SIG-M5 treated with dmso at 0.1 percent for 504 hours (cell line): ENCODE measurements around the gene LMCD1.
"Not testable (repeated sequence)": the region's sequence is repeated elsewhere in the genome, so short reads cannot be mapped to it uniquely, and the experiment has no call there.

Experiments used
- DNase-seq: peaks from one replicate; lab custom pipeline; 2025; ENCODE audit not compliant: unreplicated experiment; lab: John Stamatoyannopoulos, UW

Gene LMCD1

DNA sequence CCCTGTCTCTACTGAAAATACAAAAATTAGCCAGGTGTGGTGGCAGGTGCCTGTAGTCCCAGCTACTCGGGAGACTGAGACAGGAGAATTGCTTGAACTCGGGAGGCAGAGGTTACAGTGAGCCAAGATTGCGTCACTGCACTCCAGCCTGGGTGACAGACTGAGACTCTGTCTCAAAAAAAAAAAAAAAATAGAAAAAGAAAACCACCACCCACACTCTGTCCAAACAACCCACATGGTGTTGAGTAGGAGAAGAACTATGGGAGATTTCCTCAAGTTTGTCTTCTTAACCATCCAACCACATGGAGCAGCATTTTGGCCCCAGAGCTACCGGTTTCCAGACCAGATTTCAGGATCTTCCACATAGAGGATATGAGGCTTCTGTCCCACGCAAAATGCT is 78.8 kb downstream of the LMCD1 start:
- not testable (repeated sequence) for DNase-seq

DNA sequence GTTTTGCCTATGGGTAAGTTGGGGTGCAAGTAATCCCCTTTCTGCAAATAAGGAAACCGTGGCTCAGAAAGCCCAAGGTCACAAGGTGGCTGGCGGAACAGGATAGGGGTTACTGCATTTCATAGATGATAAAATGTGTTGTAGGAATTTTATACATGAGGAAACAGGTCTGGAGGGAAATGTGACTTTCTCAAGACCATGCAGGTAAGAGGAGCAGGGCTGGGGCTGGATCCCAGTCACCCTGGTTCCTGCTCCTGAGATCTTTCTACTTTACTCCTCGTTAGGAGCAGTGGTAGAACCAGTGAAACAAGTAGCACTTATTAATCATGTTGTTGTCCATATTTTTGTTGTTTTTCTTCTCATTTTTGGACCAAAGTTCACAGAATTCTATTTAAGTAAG is 79.8 kb downstream of the LMCD1 start:
- DNase-seq = no peak

DNA sequence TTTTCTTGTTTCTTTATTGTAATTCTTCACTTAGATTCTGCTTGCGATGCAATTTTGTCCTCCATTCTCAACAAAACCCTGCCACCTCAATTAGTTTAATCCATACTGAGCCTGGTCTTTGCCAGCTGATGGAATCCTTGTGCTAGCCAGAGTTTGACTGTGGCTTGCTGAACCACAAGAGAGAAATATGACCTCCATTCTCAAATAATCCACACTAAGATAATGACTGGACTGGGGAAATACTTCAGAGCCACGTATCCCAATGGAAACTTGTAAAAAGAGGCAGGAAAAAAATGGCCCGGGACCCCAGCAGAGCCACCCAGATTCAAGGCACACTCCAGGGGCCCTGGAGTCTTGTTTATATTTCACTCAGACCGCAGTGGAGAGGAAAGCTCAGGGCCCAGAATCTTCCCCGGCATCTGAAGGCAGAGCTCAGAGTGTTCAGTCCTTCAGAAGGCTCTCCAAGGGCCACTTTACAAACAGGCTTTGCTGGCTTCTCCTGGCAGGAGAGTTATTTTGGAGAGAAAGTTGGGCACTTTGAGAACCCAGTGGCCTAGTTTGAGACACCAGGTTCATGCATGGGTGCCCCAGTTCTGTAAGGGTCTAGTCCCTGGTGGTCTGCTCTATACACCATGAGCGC is 80.3 kb downstream of the LMCD1 start:
- no peak for DNase-seq

DNA sequence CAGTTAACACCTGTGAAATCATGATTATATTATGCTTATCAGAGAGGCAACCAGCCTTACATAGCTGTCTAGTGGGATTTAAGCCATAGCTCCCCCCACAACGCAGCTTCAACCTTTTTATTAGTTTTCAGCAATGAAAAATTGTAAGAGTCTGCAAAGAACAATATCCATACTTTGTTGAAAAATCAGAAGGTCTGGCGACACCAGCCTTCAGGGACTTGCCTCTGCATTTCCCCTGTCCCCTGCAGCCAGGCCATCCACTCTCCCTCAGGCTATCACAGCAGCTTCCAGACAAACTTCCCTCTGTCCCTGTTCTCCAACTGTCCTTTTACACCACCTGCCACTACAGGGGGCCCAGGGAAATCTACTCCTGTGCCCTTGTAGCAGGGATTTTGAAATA is 83.0 kb downstream of the LMCD1 start:
- DNase-seq = no peak

DNA sequence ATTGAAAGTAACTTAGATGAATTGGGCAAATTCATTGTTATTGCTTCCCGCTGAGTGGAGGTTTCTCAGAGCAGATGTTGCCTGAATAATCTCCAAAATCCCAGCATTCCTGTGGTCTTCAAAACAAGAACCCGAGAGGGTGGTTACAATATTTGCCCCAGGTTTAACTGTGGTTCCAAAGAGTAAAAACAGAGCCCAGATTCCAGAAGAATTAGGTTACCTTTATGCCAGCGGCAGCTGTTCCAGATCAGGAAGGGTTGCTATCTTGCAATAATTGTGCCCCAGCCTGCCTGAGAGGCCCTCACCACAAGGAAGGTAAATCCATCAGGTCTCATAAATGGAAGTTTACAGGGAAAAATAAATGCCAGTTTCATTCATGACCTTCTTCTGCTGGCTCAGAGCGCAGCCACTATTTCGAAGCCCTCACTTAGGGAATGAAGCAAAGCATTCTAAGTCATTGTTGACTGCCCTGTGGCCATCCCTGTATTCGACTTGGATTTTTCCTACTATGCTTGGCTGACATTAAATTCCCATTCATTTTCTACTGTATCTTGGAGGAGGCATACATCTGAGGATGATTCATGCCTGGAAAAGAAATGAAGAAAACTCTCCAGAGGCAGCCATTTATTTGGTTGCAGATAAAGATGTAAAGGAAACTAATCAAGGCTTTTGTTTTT is 88.4 kb downstream of the LMCD1 start:
- DNase-seq = no peak

GRCh38 chr3:8593021-8593827 is 91.6 kb downstream of the LMCD1 start:
- DNase-seq = no peak

GRCh38 chr3:8595252-8595651 is 93.6 kb downstream of the LMCD1 start:
- DNase-seq = no peak

DNA sequence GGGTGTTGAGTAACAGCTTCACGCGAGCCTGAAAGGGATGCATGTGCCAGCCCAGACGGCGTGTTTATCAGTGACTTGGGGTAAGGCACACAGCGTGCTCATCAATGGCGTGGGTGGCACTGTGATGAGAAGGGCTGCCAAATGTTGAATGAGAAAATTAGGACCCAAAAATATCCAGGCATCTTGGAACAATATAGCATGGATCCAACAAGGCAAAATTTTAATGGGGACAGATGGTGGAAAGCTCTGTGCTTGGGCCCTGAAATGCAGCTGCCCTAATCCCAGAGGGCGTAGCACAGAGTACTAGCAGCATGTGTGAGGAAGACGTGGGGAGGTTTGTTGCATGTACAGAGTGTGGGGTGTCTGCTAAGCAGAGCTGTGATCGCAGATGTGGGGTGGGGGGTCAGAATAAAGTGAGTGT is 94.1 kb downstream of the LMCD1 start:
- no peak for DNase-seq

DNA sequence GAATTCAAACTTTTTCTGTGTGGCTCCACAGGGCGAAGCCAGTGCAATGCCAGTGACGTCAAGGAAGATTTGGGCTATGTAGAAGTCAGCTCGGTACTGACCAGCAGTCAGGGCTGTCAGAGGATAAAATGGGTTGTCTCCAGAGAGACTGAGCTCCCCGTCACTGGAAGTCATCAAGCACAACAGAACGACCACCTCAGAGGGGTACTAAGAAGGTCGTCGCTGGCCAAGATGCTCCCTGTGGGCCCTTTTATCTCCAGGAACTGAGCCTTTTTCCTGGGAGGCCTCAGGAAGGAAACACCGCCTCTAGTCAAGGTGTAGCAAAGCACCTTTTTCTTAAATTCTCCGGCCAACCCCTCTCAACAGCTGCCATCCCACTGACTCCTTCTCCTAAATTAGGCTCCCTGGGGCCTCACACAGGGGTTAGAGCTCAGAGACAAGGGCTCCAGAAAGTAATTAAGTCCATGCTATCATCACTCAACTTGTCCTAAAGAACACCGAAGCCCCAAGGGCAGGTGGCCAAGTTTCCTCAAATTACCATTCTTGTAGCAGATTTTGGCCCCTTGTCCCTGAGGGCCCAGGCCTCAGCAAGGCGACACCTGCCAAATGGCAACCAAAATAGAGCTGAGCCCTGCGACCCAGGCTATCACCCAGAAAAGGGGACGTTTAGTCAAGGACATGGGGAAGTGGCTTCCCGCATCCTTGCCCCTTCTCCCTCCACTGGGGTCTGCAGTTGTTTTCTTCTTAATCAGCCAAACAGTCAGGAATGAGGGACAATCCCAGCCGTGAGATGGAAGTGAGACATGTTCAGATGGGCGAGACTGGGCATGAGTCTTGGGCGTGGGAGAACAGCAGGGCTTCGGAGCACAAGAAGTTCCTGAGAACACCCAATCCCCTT is 94.9 kb downstream of the LMCD1 start:
- no peak for DNase-seq

DNA sequence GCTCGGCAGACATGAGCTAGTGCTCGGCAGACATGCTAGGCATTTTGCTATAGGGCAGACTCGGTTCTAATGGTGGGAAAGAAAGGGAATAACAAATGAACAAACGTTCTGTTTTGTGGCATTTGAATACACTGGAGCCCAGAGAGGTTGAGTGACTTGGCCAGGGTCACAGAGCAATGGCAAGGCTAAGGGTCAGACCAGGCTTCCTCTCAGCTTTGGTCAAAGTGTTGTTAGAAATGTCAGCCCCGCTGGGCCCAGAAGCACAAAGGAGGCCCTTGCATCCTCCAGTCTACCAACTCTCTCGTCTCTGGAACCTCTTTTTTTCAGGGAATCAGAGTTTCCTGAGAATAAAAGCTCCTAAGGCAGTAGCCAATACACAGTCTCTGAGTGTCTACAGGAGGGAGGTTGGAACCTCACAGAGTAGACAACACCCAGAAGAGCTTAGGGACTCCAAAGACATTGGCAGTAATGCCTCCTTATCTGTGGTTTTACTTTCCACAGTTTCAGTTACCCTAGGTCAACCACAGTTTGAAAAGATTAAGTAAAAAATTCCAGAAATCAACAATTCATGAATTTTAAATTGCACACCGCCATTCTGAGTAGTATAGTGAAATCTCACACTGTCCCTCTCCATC is 95.7 kb downstream of the LMCD1 start:
- no peak for DNase-seq

DNA sequence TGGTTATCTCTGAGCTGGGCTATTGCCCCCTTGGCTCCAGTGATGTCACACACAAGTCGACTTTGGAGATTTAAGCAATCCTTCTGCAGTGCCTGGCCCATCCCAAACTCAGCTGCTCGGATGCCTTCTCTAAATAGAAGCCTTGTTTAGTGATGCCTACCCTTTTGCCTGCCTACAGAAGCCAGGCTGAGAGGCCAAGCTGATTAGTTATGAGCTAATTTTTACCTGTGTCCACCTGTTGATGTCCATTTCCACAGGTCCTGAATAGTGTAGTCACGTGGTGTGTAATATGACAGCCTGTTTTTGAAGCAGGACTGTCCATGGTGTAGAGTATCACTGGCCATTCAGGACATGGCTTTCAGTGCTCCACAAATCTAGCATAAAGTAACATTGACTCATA is 97.5 kb downstream of the LMCD1 start:
- DNase-seq = no peak

DNA sequence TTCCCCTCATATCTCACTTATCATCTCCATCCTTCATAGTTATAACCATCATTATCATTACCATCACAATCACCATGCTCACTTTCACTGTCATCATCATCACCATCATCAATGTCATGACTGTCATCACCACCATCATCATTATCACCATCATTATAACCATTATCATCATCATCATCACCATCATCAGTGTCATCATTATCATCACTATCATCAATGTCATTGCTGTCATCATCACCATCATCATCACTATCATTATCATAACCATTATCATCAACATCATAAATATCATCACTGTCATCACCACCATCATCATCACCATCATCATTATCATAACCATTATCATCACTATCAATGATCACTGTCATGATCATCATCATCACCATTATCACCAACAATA is 98.8 kb downstream of the LMCD1 start:
- no peak for DNase-seq

DNA sequence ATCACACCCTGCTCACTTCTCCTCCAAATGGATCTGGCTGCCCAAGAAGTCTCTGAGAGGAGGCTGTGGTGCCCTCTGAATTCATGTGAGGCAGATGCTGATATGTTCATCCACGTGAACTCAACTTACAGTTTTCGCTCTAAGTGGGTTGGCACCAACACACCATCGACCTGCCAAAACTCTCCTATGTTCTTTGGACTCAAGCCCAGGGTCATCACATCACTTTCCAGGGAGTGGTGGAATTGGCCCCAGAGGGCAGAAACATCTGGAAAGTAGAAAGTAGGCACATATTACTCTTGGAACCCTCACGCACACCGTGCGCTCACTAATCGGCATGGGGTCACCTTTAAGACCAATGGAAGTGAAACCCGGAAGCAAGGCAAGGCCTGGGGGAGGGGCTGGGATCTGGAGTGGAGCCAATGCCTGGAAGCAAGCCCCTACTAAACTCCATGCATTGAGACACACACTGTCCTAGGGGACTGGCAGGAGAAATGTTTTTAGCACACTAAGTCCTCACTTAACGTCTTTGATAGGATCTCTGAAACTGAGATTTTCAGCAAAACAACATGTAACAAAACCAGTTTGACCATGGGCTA is 101.6 kb downstream of the LMCD1 start:
- DNase-seq = no peak

- no peak for DNase-seq
These were observed 102.4 kb downstream of the LMCD1 start for GRCh38 chr3:8604006-8604405.

- DNase-seq = no peak
These were observed 103.4 kb downstream of the LMCD1 start for GRCh38 chr3:8604988-8605387.

GRCh38 chr3:8606701-8607231 is 105.1 kb downstream of the LMCD1 start:
- DNase-seq = no peak

DNA sequence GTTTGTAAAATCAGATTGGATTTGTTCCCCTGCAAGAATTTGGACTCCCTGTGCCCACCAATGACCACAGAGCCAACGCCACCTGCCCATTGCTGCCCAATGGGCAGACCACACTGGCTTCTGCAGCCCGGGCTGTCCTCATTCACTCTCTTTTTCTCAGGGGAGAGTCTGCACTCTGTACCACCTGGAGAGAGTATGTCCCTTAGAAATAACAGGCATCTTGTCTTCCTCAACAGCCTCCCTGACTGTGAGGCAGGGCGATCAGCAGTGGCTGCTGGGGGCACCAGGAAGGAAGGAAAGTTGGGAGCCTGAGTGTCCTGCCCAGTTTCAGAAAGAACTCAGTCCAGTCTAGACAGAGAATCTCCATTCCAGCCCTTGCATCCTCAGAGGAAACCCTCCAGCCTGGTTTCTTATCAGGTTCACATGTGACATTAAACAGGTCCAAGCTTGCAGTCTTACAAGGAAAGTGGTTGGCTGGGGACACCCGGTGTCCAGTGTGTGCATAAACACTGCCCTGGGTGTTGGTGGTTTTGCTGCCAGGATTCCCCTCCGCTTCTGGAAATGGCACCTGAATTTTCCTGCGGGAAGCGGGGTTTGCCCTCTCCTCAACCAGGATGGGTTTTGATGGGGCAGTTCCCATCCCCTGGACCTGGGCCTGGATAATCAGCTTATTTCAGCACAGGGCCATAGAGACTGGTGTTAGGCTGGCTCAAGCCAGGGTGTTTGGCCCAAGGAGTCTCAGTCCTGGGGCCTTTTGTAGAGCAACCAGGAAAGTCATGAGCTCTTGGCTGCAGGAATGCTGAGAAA is 105.8 kb downstream of the LMCD1 start:
- DNase-seq = peak; percentile 6

- no peak for DNase-seq
These were observed 106.6 kb downstream of the LMCD1 start for GRCh38 chr3:8608041-8608790.
